ENCODE results near the gene TAPBP.

DNA sequence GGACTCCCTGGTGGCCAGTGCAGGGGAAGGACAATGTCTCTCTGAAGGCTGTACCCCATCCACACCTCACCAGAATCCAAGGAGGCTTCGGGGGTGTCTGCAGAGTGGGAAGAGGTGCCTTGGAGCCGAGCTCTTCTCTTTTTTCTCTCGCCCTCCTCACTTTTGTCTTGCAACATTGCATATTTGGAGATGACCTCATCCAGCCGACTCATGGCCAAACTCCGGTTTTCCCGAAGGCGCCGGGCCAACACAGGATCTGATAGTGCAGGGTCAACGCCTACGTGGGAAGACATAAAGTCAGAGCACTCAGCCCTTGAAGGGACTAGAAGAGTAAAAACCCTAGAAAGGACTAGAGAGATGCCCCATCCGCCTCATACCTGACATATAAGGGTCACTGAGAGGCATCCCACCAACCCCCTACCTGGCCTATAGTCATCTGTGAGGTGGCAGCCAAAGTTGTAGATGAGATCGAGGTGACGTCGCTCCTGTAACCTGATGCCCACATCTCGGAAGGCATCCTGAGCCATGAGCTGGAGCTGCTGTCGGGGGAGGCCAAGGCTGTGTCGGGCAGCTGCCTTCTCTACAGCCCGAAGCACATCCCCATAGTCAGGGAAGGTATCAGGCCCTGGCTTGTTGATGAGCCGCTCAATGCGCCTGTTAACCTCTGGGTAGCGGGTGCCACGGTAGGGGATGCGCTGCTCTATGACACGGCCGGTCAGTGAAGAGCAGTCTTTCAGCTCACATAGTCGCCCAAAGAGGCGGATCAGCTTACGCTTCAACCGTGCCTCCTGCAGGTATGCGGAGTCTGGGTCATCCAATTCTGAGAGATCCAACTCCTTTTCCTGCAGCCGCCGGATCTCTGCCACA, 6.7 kb upstream of the TAPBP start:
- TF ChIP-seq CTCF (conservative IDR thresholded peaks at IDR 0.05; ENCODE audit: low read depth, low read length) (no peak), EZH2 (IDR thresholded peaks at IDR 0.05; ENCODE audit: low read length, unreplicated experiment) (no peak), EZH2phosphoT487 (IDR thresholded peaks at IDR 0.05; ENCODE audit: borderline replicate concordance, low read length) (no peak)
